HUES64 (cell line): ENCODE measurements around the gene ACOX1.

Experiments
- H3K27ac ChIP-seq: 2 replicates; pipeline ENCODE4 v1.7.0; 2013; ENCODE audit warnings: low read depth, low read length, inconsistent platforms
- H3K27me3 ChIP-seq: 2 replicates; pipeline ENCODE4 v1.6.1; 2013; ENCODE audit warnings: mild to moderate bottlenecking, low read length; ENCODE audit not compliant: insufficient read depth
- H3K36me3 ChIP-seq: 2 replicates; pipeline ENCODE4 v1.6.1; 2013; ENCODE audit warnings: mild to moderate bottlenecking, low read length; ENCODE audit not compliant: insufficient read depth
- H3K4me1 ChIP-seq: 2 replicates; pipeline ENCODE4 v1.6.1; 2013; ENCODE audit warnings: mild to moderate bottlenecking, low read length, moderate library complexity; ENCODE audit not compliant: insufficient read depth
- H3K4me3 ChIP-seq: 2 replicates; pipeline ENCODE4 v1.5.1; 2013; ENCODE audit warnings: mild to moderate bottlenecking, low read length, moderate library complexity
- H3K9ac ChIP-seq: 2 replicates; pipeline ENCODE4 v1.6.1; 2013; ENCODE audit warnings: mild to moderate bottlenecking, low read depth, low read length
- H3K9me3 ChIP-seq: 2 replicates; pipeline ENCODE4 v1.6.1; 2013; ENCODE audit warnings: low read depth, low read length; ENCODE audit not compliant: insufficient read depth
- WGBS: fragments of 150-250, 120-280 bp; methylation state at CpG from one replicate; pipeline ENCODE4 v1.1.7; 2013; ENCODE audit warnings: missing lambda C conversion rate; 5-methylcytosine and 5-hydroxymethylcytosine counted together

ACOX1 gene

GRCh38 chr17:76018340-76018680 lies 39.3 kb upstream of the ACOX1 start:
- H3K4me1 ChIP-seq, result no peaks in the 10 kb centered on the region
- no peak overlapping the region for H3K9ac ChIP-seq
- 86% methylated on average over 11 of the region's 11 CpGs for WGBS
- H3K4me3 ChIP-seq, result no peak overlapping the region
- H3K36me3 ChIP-seq, result no peaks in the 10 kb centered on the region
- H3K27me3 ChIP-seq, result no peaks in the 10 kb centered on the region
- no peaks in the 10 kb centered on the region for H3K9me3 ChIP-seq
- H3K27ac ChIP-seq, result no peak overlapping the region

DNA sequence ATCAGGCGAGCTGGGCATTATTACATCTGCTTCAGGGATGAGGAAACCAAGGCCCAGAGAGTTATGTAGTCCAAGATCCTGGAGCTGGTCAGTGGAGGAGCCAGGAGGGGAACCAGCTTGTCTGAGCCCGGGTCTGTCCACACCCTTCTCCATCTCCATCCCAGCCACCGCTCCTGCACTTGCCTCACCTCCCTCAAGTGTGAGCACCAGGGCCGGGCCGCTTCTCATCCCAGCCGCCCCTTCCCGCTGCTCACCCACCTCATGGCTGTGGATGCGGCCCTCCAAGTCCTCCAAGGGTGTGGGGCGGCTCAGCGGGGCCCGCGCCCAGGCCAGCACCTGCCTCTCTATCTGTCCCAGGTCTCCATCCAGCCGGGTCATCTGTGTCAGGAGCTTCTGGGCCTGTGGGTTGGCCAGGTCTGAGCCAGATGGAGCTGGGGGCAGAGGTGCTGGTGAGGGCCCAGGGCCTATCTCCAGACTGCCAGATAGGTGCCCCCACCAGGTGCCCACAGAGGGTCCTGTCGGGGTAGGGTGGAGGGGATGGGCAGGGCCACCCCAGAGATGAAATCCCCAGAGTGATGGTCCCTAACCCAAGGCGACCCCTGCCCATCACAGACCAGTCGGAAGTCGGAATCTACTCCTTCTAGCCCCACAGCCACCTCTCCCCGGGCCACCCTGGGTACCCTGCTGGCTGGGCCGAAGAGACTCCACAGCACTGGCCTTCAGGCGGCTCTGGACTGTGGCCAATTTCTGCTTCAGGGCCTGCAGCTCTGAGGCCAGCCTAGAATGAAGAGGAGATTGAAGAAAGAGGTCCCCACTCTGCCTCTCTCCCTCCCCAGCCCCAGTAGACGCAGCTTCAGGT lies 38.7 kb upstream of the ACOX1 start:
- Histone ChIP-seq H3K27me3 (no peaks in the 10 kb centered on the region), H3K9me3 (no peaks in the 10 kb centered on the region), H3K4me3 (no peak overlapping the region), H3K36me3 (no peaks in the 10 kb centered on the region), H3K27ac (no peak overlapping the region), H3K9ac (no peak overlapping the region), H3K4me1 (no peaks in the 10 kb centered on the region)
- WGBS, result 95% methylated on average over 21 of the region's 21 CpGs

DNA sequence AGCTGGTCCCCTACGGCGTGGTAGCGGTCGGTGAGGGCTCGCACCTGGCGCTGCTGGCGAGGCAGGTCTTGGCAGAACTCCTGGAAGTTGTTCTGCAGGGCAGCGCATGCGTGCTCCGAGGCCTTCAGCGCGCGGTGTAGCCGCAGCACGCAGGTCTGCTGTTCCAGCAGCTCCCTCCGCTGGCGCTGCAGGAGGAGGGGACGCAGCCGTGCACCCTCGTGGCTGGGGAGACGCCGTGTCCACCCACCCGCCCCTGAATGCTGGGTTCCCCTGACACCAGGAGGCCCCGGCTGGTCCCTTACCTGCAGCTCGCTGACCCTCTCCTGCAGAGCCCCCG lies 35.9 kb upstream of the ACOX1 start:
- no peak overlapping the region for H3K27ac ChIP-seq
- no peaks in the 10 kb centered on the region for H3K27me3 ChIP-seq
- H3K36me3 ChIP-seq, result no peaks in the 10 kb centered on the region
- WGBS, result 91% methylated on average over 26 of the region's 26 CpGs
- H3K9ac ChIP-seq, result no peak overlapping the region
- H3K9me3 ChIP-seq, result no peaks in the 10 kb centered on the region
- H3K4me3 ChIP-seq, result no peak overlapping the region
- H3K4me1 ChIP-seq, result no peaks in the 10 kb centered on the region

GRCh38 chr17:76014100-76014924 lies 35.3 kb upstream of the ACOX1 start:
- no peaks in the 10 kb centered on the region for H3K27me3 ChIP-seq
- H3K27ac ChIP-seq, result no peak overlapping the region
- no peaks in the 10 kb centered on the region for H3K36me3 ChIP-seq
- WGBS, result 43% methylated on average over 19 of the region's 19 CpGs
- H3K4me3 ChIP-seq, result no peak overlapping the region
- no peaks in the 10 kb centered on the region for H3K9me3 ChIP-seq
- no peak overlapping the region for H3K9ac ChIP-seq
- no peaks in the 10 kb centered on the region for H3K4me1 ChIP-seq

GRCh38 chr17:76013377-76013932 lies 34.5 kb upstream of the ACOX1 start:
- no peak overlapping the region for H3K27ac ChIP-seq
- 88% methylated on average over 15 of the region's 15 CpGs for WGBS
- H3K36me3 ChIP-seq, result no peaks in the 10 kb centered on the region
- no peak overlapping the region for H3K4me3 ChIP-seq
- H3K27me3 ChIP-seq, result no peaks in the 10 kb centered on the region
- no peak overlapping the region for H3K9ac ChIP-seq
- no peaks in the 10 kb centered on the region for H3K4me1 ChIP-seq
- H3K9me3 ChIP-seq, result no peaks in the 10 kb centered on the region

DNA sequence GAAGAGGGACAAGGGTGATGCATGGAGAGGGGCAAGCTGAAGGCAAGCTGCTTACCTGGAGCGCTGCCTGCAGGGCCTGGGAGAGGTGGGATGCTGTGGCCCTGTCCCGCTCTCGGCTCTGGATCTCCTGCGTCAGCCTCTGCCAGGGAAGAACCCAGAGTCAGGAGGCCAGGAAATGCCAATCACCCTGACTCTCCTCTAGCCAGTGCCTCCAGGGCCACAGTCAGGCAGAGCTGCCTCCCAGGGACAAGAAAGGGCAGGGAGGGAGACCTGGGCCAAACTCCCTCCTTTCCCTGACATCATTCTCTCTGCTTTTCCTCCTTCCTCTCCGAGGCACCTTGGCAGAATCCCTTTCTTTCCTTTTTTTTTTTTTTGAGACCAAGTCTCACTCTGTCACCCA lies 33.0 kb upstream of the ACOX1 start:
- no peaks in the 10 kb centered on the region for H3K36me3 ChIP-seq
- H3K9ac ChIP-seq, result no peak overlapping the region
- H3K27me3 ChIP-seq, result no peaks in the 10 kb centered on the region
- 90% methylated on average over 5 of the region's 5 CpGs for WGBS
- no peaks in the 10 kb centered on the region for H3K4me1 ChIP-seq
- H3K9me3 ChIP-seq, result no peaks in the 10 kb centered on the region
- H3K4me3 ChIP-seq, result no peak overlapping the region
- H3K27ac ChIP-seq, result no peak overlapping the region

GRCh38 chr17:76009969-76010661 lies 31.1 kb upstream of the ACOX1 start:
- Histone ChIP-seq H3K27ac (no peak overlapping the region), H3K9ac (no peak overlapping the region), H3K4me1 (no peaks in the 10 kb centered on the region)

DNA sequence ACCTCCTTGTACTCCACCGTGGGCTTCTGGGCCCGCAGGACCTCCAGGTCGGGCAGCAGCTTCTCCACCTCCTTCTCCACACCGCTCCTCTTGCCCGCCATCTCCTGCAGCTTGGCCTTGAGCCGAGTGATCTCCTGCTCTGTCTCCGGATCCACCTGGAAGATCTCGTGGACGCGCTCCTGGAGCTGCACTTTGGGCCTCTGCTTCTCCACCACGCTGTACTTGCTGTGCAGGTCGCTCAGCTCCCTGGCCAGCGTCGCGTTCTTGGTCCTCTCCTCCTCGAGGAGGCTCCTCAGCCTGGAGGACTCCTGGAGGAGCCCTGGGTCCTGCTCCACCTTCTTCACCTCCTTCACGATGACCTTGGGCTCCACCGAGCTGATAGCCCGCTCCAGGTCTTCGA lies 30.5 kb upstream of the ACOX1 start:
- H3K27ac ChIP-seq, result no peak overlapping the region
- WGBS, result 94% methylated on average over 20 of the region's 20 CpGs
- no peaks in the 10 kb centered on the region for H3K27me3 ChIP-seq
- no peaks in the 10 kb centered on the region for H3K4me1 ChIP-seq
- no peaks in the 10 kb centered on the region for H3K9me3 ChIP-seq
- no peak overlapping the region for H3K9ac ChIP-seq
- H3K4me3 ChIP-seq, result no peak overlapping the region
- H3K36me3 ChIP-seq, result no peaks in the 10 kb centered on the region

More at GRCh38 chr17:76009969-76010661, 31.1 kb upstream of the ACOX1 start:
- Histone ChIP-seq H3K9me3 (no peaks in the 10 kb centered on the region), H3K36me3 (no peaks in the 10 kb centered on the region), H3K4me3 (no peak overlapping the region), H3K27me3 (no peaks in the 10 kb centered on the region)
- 93% methylated on average over 21 of the region's 21 CpGs for WGBS

- H3K4me1 ChIP-seq, result no peaks in the 10 kb centered on the region
- WGBS, result 95% methylated on average over 56 of the region's 56 CpGs
- H3K27ac ChIP-seq, result no peak overlapping the region
- no peaks in the 10 kb centered on the region for H3K36me3 ChIP-seq
- H3K4me3 ChIP-seq, result no peak overlapping the region
- H3K9me3 ChIP-seq, result no peaks in the 10 kb centered on the region
- H3K9ac ChIP-seq, result no peak overlapping the region
- no peaks in the 10 kb centered on the region for H3K27me3 ChIP-seq
Measured at GRCh38 chr17:76008630-76009425, 29.9 kb upstream of the ACOX1 start.

DNA sequence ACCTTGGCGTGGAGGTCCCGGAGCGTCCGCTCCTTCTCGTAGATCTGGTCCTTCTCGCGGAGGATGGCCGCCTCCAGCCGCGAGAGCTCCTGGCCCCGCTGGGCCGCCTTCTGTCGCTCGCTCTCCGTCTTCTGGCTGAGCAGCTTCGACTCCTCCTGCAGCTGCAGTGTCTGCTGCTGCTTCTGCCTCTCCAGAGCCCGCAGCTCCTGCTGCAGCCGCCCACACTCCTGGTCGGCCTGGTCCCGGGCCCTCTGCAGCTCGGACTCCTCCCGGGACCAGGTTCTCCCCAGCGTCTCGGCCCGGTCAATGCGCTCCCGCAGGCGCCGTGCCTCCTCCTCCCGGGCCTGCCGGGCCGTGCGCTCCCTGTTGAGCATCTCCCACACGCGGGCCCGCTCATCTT lies 29.2 kb upstream of the ACOX1 start:
- H3K27me3 ChIP-seq, result no peaks in the 10 kb centered on the region
- H3K4me1 ChIP-seq, result no peaks in the 10 kb centered on the region
- no peak overlapping the region for H3K9ac ChIP-seq
- no peaks in the 10 kb centered on the region for H3K9me3 ChIP-seq
- H3K4me3 ChIP-seq, result no peak overlapping the region
- H3K27ac ChIP-seq, result no peak overlapping the region
- peaks cover 3% of the 10 kb centered on the region; the same call in 1 of the 2 replicates for H3K36me3 ChIP-seq
- WGBS, result 95% methylated on average over 36 of the region's 36 CpGs
